ENCODE data around the gene LRRC61.

Gene LRRC61

GRCh38 chr7:150332852-150333635, 9.9 kb downstream of the LRRC61 start:
- no peak for DNase-seq (ENCODE audit: low spot score)

GRCh38 chr7:150333659-150334058, 10.5 kb downstream of the LRRC61 start:
- DNase-seq (ENCODE audit: low spot score) = no peak

- no peak for DNase-seq (ENCODE audit: low spot score)
Measured at GRCh38 chr7:150334108-150334507, 11.0 kb downstream of the LRRC61 start.

- no peak for DNase-seq (ENCODE audit: low spot score)
Measured at GRCh38 chr7:150335108-150335773, 12.1 kb downstream of the LRRC61 start.

GRCh38 chr7:150335774-150336112, 12.6 kb downstream of the LRRC61 start:
- no peak for DNase-seq (ENCODE audit: low spot score)

- DNase-seq (ENCODE audit: low spot score) = no peak
Measured at GRCh38 chr7:150336746-150337145, 13.6 kb downstream of the LRRC61 start.

GRCh38 chr7:150337179-150337578, 14.0 kb downstream of the LRRC61 start:
- no peak for DNase-seq (ENCODE audit: low spot score)

GRCh38 chr7:150337659-150338081, 14.5 kb downstream of the LRRC61 start:
- no peak for DNase-seq (ENCODE audit: low spot score)

GRCh38 chr7:150338166-150338829, 15.1 kb downstream of the LRRC61 start:
- no peak for DNase-seq (ENCODE audit: low spot score)

- DNase-seq (ENCODE audit: low spot score) = no peak
Measured at GRCh38 chr7:150339409-150339809, 16.3 kb downstream of the LRRC61 start.

GRCh38 chr7:150340024-150340749, 17.0 kb downstream of the LRRC61 start:
- DNase-seq (ENCODE audit: low spot score) = no peak

GRCh38 chr7:150340875-150341262, 17.7 kb downstream of the LRRC61 start:
- no peak for DNase-seq (ENCODE audit: low spot score)

GRCh38 chr7:150341263-150342120, 18.3 kb downstream of the LRRC61 start, which contains the start of gene RARRES2:
TSS of gene RARRES2 (minus strand) at chr7:150341629. CDS start at chr7:150340609, 1,020 bp downstream.
- DNase-seq (ENCODE audit: low spot score) = no peak

- DNase-seq (ENCODE audit: low spot score) = no peak
Measured at GRCh38 chr7:150342121-150342408, 18.9 kb downstream of the LRRC61 start.

GRCh38 chr7:150343225-150343624, 20.1 kb downstream of the LRRC61 start:
- no peak for DNase-seq (ENCODE audit: low spot score)

GRCh38 chr7:150344299-150344698, 21.1 kb downstream of the LRRC61 start:
- DNase-seq (ENCODE audit: low spot score) = no peak

GRCh38 chr7:150345012-150345411, 21.9 kb downstream of the LRRC61 start:
- no peak for DNase-seq (ENCODE audit: low spot score)

GRCh38 chr7:150346922-150347321, 23.8 kb downstream of the LRRC61 start:
- no peak for DNase-seq (ENCODE audit: low spot score)

GRCh38 chr7:150351587-150352194, 28.5 kb downstream of the LRRC61 start:
- no peak for DNase-seq (ENCODE audit: low spot score)

GRCh38 chr7:150355666-150356059, 32.5 kb downstream of the LRRC61 start:
- no peak for DNase-seq (ENCODE audit: low spot score)

GRCh38 chr7:150356265-150356897, 33.2 kb downstream of the LRRC61 start:
- peak; percentile 56 for DNase-seq (ENCODE audit: low spot score)
